GM23338 (cell line): ENCODE results near the gene KANK4. TPM values are rescaled to one million over a fixed set of nuclear protein-coding genes. Genes with fewer than 3 reads are reported as not detected.

Experiments used
- ATAC-seq: fragments of 200-7000 bp; cut with Tn5 transposase; 3 replicates; pipeline ENCODE4 v1.9.1; 2020
- DNase-seq: peaks from one replicate; pipeline ENCODE4 v3.0.0-alpha.2; 2015; ENCODE audit warnings: low spot score
- H2AFZ ChIP-seq: fragments of 200-600 bp; sonication (generic); 2 replicates; pipeline ENCODE4 v1.8.0; 2016; ENCODE audit warnings: antibody characterized with exemption, mild to moderate bottlenecking, moderate library complexity
- H3F3A ChIP-seq: fragments of 200-600 bp; sonication (generic); replicated peaks from 2 replicates; pipeline ENCODE4 v1.8.0; 2017; ENCODE audit warnings: antibody characterized with exemption, mixed run types, low read depth
- H3K27ac ChIP-seq: fragments of 200-600 bp; sonication (generic); 2 replicates; pipeline ENCODE4 v1.6.1; 2016; ENCODE audit warnings: low read depth
- H3K27me3 ChIP-seq: fragments of 200-600 bp; sonication (generic); 2 replicates; pipeline ENCODE4 v1.8.0; 2016; ENCODE audit warnings: mild to moderate bottlenecking, mixed run types, moderate library complexity; ENCODE audit not compliant: insufficient read depth
- H3K36me3 ChIP-seq: fragments of 200-600 bp; sonication (generic); 2 replicates; pipeline ENCODE4 v1.8.0; 2016; ENCODE audit warnings: mild to moderate bottlenecking; ENCODE audit not compliant: insufficient read depth
- H3K4me1 ChIP-seq: fragments of 200-600 bp; sonication (generic); 2 replicates; pipeline ENCODE4 v1.8.0; 2016; ENCODE audit warnings: mild to moderate bottlenecking, moderate library complexity; ENCODE audit not compliant: insufficient read depth
- H3K4me2 ChIP-seq: fragments of 200-600 bp; sonication (generic); 2 replicates; pipeline ENCODE4 v1.7.1; 2017; ENCODE audit warnings: mixed run types
- H3K4me3 ChIP-seq: fragments of 200-600 bp; sonication (generic); 2 replicates; pipeline ENCODE4 v1.6.1; 2016; ENCODE audit warnings: mixed run types
- H3K79me2 ChIP-seq: fragments of 200-600 bp; sonication (generic); replicated peaks from 2 replicates; pipeline ENCODE4 v1.8.0; 2017; ENCODE audit warnings: mild to moderate bottlenecking; ENCODE audit not compliant: insufficient read depth
- H3K9me2 ChIP-seq: fragments of 200-600 bp; sonication (generic); 2 replicates; pipeline ENCODE4 v1.8.0; 2017; ENCODE audit not compliant: insufficient read depth
- H4K20me1 ChIP-seq: fragments of 200-600 bp; sonication (generic); replicated peaks from 2 replicates; pipeline ENCODE4 v1.8.0; 2017; ENCODE audit warnings: mild to moderate bottlenecking; ENCODE audit not compliant: insufficient read depth
- H3K27ac Mint-ChIP-seq: 2 replicates; pipeline ENCODE4 v1.8.0; 2020; ENCODE audit warnings: inconsistent platforms, mild to moderate bottlenecking, moderate library complexity, mixed read lengths
- H3K27me3 Mint-ChIP-seq: 3 replicates; pipeline ENCODE4 v1.8.0; 2022; ENCODE audit warnings: low read depth, mild to moderate bottlenecking, moderate library complexity, mixed read lengths, inconsistent platforms; ENCODE audit not compliant: insufficient read depth, poor library complexity
- H3K36me3 Mint-ChIP-seq: 3 replicates; pipeline ENCODE4 v1.8.0; 2021; ENCODE audit warnings: low read depth, mild to moderate bottlenecking, inconsistent platforms, moderate library complexity, mixed read lengths
- H3K4me1 Mint-ChIP-seq: 3 replicates; pipeline ENCODE4 v1.8.0; 2020; ENCODE audit warnings: mild to moderate bottlenecking, inconsistent platforms, mixed read lengths
- H3K4me3 Mint-ChIP-seq: 3 replicates; pipeline ENCODE4 v1.8.0; 2021; ENCODE audit warnings: moderate library complexity, mild to moderate bottlenecking, inconsistent platforms, mixed read lengths
- H3K9me3 Mint-ChIP-seq: 3 replicates; pipeline ENCODE4 v1.8.0; 2020; ENCODE audit warnings: moderate library complexity, mild to moderate bottlenecking, inconsistent platforms, mixed read lengths
- CREB1 ChIP-seq: fragments of 250-450 bp; sonication (Bioruptor Pico); IDR thresholded peaks from 2 replicates; pipeline ENCODE4 v1.5.0; 2020; ENCODE audit warnings: low read depth, mild to moderate bottlenecking, moderate library complexity
- CTCF ChIP-seq, 2 experiments: fragments of 200-600 bp in 1 of 2; sonication (generic) in 1 of 2; conservative IDR thresholded peaks; 2 replicates each; pipeline versions ENCODE4 v1.5.1 to v1.6.1; 2016 to 2017; ENCODE audit warnings: antibody characterized with exemption in 2 of 2, low read depth in 2 of 2, mild to moderate bottlenecking in 2 of 2, moderate library complexity in 1 of 2
- ETS1 ChIP-seq: IDR thresholded peaks from 2 replicates; pipeline ENCODE4 v1.6.1; 2016; ENCODE audit warnings: antibody characterized with exemption
- EZH2 ChIP-seq: fragments of 200-600 bp; sonication (generic); IDR thresholded peaks from one replicate; pipeline ENCODE4 v1.8.0; 2017; ENCODE audit warnings: antibody characterized with exemption, mild to moderate bottlenecking, low read depth; ENCODE audit not compliant: unreplicated experiment
- EZH2phosphoT487 ChIP-seq: fragments of 200-600 bp; sonication (generic); IDR thresholded peaks from one replicate; pipeline ENCODE4 v1.8.1; 2018; ENCODE audit warnings: antibody characterized with exemption; ENCODE audit not compliant: unreplicated experiment
- JUNB ChIP-seq: IDR thresholded peaks from one replicate; pipeline ENCODE4 v1.6.1; 2016; ENCODE audit warnings: antibody characterized with exemption; ENCODE audit not compliant: unreplicated experiment
- NANOG ChIP-seq: IDR thresholded peaks from 2 replicates; pipeline ENCODE4 v1.6.1; 2016; ENCODE audit warnings: antibody characterized with exemption, borderline replicate concordance
- POLR2AphosphoS5 ChIP-seq: IDR thresholded peaks from 2 replicates; pipeline ENCODE4 v1.6.1; 2016; ENCODE audit warnings: antibody characterized with exemption, low read depth
- REST ChIP-seq: IDR thresholded peaks from one replicate; pipeline ENCODE4 v1.6.1; 2018; ENCODE audit warnings: antibody characterized with exemption; ENCODE audit not compliant: unreplicated experiment
- STAT1 ChIP-seq: IDR thresholded peaks from one replicate; pipeline ENCODE4 v1.6.1; 2016; ENCODE audit warnings: antibody characterized with exemption; ENCODE audit not compliant: unreplicated experiment
- ZNF114 ChIP-seq: fragments of 250-450 bp; sonication (Bioruptor Pico); IDR thresholded peaks from 2 replicates; pipeline ENCODE4 v1.5.0; 2020; ENCODE audit warnings: mild to moderate bottlenecking, moderate library complexity
- ZNF331 ChIP-seq: fragments of 250-450 bp; sonication (Bioruptor Pico); IDR thresholded peaks from 2 replicates; pipeline ENCODE4 v1.5.0; 2020; ENCODE audit warnings: low read depth, mild to moderate bottlenecking, moderate library complexity
- ZNF462 ChIP-seq: fragments of 250-450 bp; sonication (Bioruptor Pico); IDR thresholded peaks from 2 replicates; pipeline ENCODE4 v1.5.0; 2020; ENCODE audit warnings: mild to moderate bottlenecking, moderate library complexity
- polyA plus RNA-seq: library from polyadenylated mRNA; unstranded; fragments of >200 nt; fragmentation: Nextera tagmentation; extraction: Ambion mirVana; gene quantifications from 2 replicates; pipeline ENCODE4 v1.2.1, GENCODE V29; 2016
- total RNA-seq: library from RNA; depleted of rRNA; stranded (reverse); fragments of >200 nt; shearing (Covaris generic); gene quantifications from 2 replicates; pipeline ENCODE4 v1.2.3, GENCODE V29; 2014

Gene KANK4
- total and polyA plus RNA-seq, 2 experiments from 2014 or later, result 0.31 to 0.42 TPM

GRCh38 chr1:62364721-62365120 lies 45.5 kb upstream of the KANK4 start:
- H3K36me3 Mint-ChIP-seq, result peaks cover 5% of the 10 kb centered on the region; the same call in 2 of the 3 replicates
- no peak for TF ChIP-seq REST
- no peak for TF ChIP-seq ETS1
- TF ChIP-seq CTCF (conservative IDR thresholded peaks at IDR 0.05; ENCODE audit: low read depth in 2 of 2), result no peak
- TF ChIP-seq EZH2, result no peak
- TF ChIP-seq CREB1 (CRISPR knock-in tag), result no peak
- no peak for TF ChIP-seq STAT1
- no peak for TF ChIP-seq JUNB
- TF ChIP-seq ZNF331 (CRISPR knock-in tag), result no peak
- TF ChIP-seq ZNF462 (CRISPR knock-in tag), result no peak
- no peak for TF ChIP-seq NANOG
- no peak for TF ChIP-seq POLR2AphosphoS5
- no peak for TF ChIP-seq EZH2phosphoT487
- no peak for TF ChIP-seq ZNF114 (CRISPR knock-in tag)
- no peak overlapping the region for H3K4me3 Mint-ChIP-seq

More at GRCh38 chr1:62364721-62365120, 45.5 kb upstream of the KANK4 start:
- no peaks in the 10 kb centered on the region for H3K27me3 Mint-ChIP-seq
- peaks cover 8% of the 10 kb centered on the region; the same call in 2 of the 3 replicates for H3K9me3 Mint-ChIP-seq
- no peaks in the 10 kb centered on the region for H4K20me1 ChIP-seq
- H3K4me1 Mint-ChIP-seq, result no peaks in the 10 kb centered on the region
- ATAC-seq (no peak), DNase-seq (no peak)
- no peaks in the 10 kb centered on the region for H3F3A ChIP-seq
- peaks cover 3% of the 10 kb centered on the region; the same call in 1 of the 2 replicates for H3K9me2 ChIP-seq
- no peak overlapping the region for H3K27ac Mint-ChIP-seq
- no peaks in the 10 kb centered on the region for H3K27me3 ChIP-seq
- H3K4me3 ChIP-seq, result no peak overlapping the region
- no peaks in the 10 kb centered on the region for H3K36me3 ChIP-seq
- H3K27ac ChIP-seq, result no peak overlapping the region
- H2AFZ ChIP-seq, result no peak overlapping the region
- H3K79me2 ChIP-seq, result no peaks in the 10 kb centered on the region
- no peak overlapping the region for H3K4me2 ChIP-seq
- no peaks in the 10 kb centered on the region for H3K4me1 ChIP-seq
